SU-DHL-6 (cell line): ENCODE results near the gene PKN2.

Experiments used
- EZH2phosphoT487 ChIP-seq: fragments of 200-600 bp; sonication (generic), shearing (Covaris generic); conservative IDR thresholded peaks from 2 replicates; pipeline ENCODE4 v1.6.1; 2018; ENCODE audit warnings: mild to moderate bottlenecking, antibody characterized with exemption, low read length, moderate library complexity, mixed read lengths
- TF ChIP-seq, protein P1 (sequence below): fragments of 200-600 bp; sonication (generic); IDR thresholded peaks from one replicate; pipeline ENCODE4 v1.5.1; 2017; ENCODE audit warnings: antibody characterized with exemption, mild to moderate bottlenecking, low read length, moderate library complexity; ENCODE audit not compliant: insufficient read depth, poor library complexity, severe bottlenecking

DNA sequence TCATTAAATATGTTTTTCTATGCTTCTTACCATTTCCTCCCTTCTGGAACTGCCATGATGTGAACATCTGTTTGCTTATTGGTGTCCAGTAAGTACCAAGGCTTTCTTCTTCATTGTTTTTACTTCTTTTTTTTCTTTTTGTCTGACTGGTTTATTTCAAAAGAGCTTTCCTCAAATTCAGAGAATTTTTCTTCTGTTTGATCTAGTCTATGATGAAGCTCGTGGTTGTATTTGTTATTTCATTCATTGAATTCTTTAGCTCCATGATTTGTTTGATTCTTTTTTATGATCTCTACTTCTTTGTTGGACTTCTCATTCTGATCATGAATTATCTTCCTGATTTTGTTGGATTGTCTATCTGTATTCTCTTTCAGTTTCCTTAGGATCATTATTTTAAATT is 49.5 kb upstream of the PKN2 start:
- TF ChIP-seq, protein P1, sequence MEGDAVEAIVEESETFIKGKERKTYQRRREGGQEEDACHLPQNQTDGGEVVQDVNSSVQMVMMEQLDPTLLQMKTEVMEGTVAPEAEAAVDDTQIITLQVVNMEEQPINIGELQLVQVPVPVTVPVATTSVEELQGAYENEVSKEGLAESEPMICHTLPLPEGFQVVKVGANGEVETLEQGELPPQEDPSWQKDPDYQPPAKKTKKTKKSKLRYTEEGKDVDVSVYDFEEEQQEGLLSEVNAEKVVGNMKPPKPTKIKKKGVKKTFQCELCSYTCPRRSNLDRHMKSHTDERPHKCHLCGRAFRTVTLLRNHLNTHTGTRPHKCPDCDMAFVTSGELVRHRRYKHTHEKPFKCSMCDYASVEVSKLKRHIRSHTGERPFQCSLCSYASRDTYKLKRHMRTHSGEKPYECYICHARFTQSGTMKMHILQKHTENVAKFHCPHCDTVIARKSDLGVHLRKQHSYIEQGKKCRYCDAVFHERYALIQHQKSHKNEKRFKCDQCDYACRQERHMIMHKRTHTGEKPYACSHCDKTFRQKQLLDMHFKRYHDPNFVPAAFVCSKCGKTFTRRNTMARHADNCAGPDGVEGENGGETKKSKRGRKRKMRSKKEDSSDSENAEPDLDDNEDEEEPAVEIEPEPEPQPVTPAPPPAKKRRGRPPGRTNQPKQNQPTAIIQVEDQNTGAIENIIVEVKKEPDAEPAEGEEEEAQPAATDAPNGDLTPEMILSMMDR = no peak
- no peak for TF ChIP-seq EZH2phosphoT487
